ENCODE data around the gene RPTOR.

Gene RPTOR

GRCh38 chr17:80931421-80932265 is 387.0 kb downstream of the RPTOR start (continued):
- TF ChIP-seq ZNF513 (tag by site-specific recombination; IDR thresholded peaks at IDR 0.05) = no peak
- TF ChIP-seq TCF7L2 (IDR thresholded peaks at IDR 0.05; ENCODE audit: borderline replicate concordance, low read depth, low read length) = no peak
- 0 out of 2 replicates have a peak, but pooled peaks have one; percentile 28 for TF ChIP-seq ZBTB20 (tag by site-specific recombination; IDR thresholded peaks at IDR 0.05)
- no peak for TF ChIP-seq ZNF140 (tag by site-specific recombination; IDR thresholded peaks at IDR 0.05)
- TF ChIP-seq ZNF266 (tag by site-specific recombination; IDR thresholded peaks at IDR 0.05; ENCODE audit: low read depth) = no peak
- peak; percentile 77 for TF ChIP-seq ZNF660 (tag by site-specific recombination; IDR thresholded peaks at IDR 0.05)

- TF ChIP-seq ZSCAN30 (tag by site-specific recombination; IDR thresholded peaks at IDR 0.05) (no peak), ZNF544 (tag by site-specific recombination; IDR thresholded peaks at IDR 0.05) (no peak), ZBTB7A (tag by site-specific recombination; IDR thresholded peaks at IDR 0.05; ENCODE audit: low read depth) (no peak), GLIS1 (tag by site-specific recombination; IDR thresholded peaks at IDR 0.05) (no peak)
- Histone ChIP-seq H3K27ac (ENCODE audit: extremely low read depth, low read depth, low read length) (no peak overlapping the region), H3K4me3 (ENCODE audit: low read depth, low read length) (no peak overlapping the region), H3K9me3 (ENCODE audit: control insufficient read depth, insufficient read depth, low read depth, low read length) (no peaks in the 10 kb centered on the region), H3K36me3 (ENCODE audit: control insufficient read depth in 2 of 2, insufficient read depth in 1 of 2, low read length in 2 of 2) (peaks cover 0 to 3% of the 10 kb centered on the region in 2 experiments; a peak in 1 of 3 replicates), H3K4me1 (ENCODE audit: control insufficient read depth, insufficient read depth, low read length) (no peaks in the 10 kb centered on the region)
- POLR2A ChIA-PET = no interaction called here
- CTCF ChIA-PET = no interaction called here
These were observed 390.9 kb downstream of the RPTOR start for GRCh38 chr17:80935526-80935925.

GRCh38 chr17:80936218-80936617 is 391.6 kb downstream of the RPTOR start:
- H3K9me3 ChIP-seq (ENCODE audit: control insufficient read depth, insufficient read depth, low read depth, low read length) = no peaks in the 10 kb centered on the region
- peaks cover 0 to 7% of the 10 kb centered on the region in 2 experiments; a peak in 1 of 3 replicates for H3K36me3 ChIP-seq (ENCODE audit: control insufficient read depth in 2 of 2, insufficient read depth in 1 of 2, low read length in 2 of 2)
- H3K4me1 ChIP-seq (ENCODE audit: control insufficient read depth, insufficient read depth, low read length) = no peaks in the 10 kb centered on the region
- ChIA-PET CTCF (no interaction called here), POLR2A (no interaction called here)
- no peak overlapping the region for H3K27ac ChIP-seq (ENCODE audit: extremely low read depth, low read depth, low read length)
- TF ChIP-seq ZNF155 (tag by site-specific recombination; IDR thresholded peaks at IDR 0.05) (no peak), PBX3 (CRISPR knock-in tag; IDR thresholded peaks at IDR 0.05) (no peak), ZNF302 (tag by site-specific recombination; IDR thresholded peaks at IDR 0.05; ENCODE audit: low read depth) (no peak), ZNF654 (tag by site-specific recombination; IDR thresholded peaks at IDR 0.05; ENCODE audit: low read depth) (no peak), ZNF521 (tag by site-specific recombination; IDR thresholded peaks at IDR 0.05) (no peak), TCF7L2 (IDR thresholded peaks at IDR 0.05; ENCODE audit: borderline replicate concordance, low read depth, low read length) (no peak), ZNF114 (tag by site-specific recombination; IDR thresholded peaks at IDR 0.05) (no peak), ZBTB17 (tag by site-specific recombination; IDR thresholded peaks at IDR 0.05) (no peak), ZNF701 (tag by site-specific recombination; IDR thresholded peaks at IDR 0.05) (no peak), ZNF18 (tag by site-specific recombination; IDR thresholded peaks at IDR 0.05) (no peak), ZNF24 (tag by site-specific recombination; IDR thresholded peaks at IDR 0.05) (no peak)
- no peak overlapping the region for H3K4me3 ChIP-seq (ENCODE audit: low read depth, low read length)
